LNCAP (cell line): Measurements from ENCODE around the gene ZNF232.

Experiments
- TF ChIP-seq, protein P1 (sequence below): fragments of 450-650 bp; IDR thresholded peaks from 2 replicates; pipeline ENCODE4 v1.5.1; 2017; ENCODE audit warnings: mild to moderate bottlenecking

ZNF232 gene

DNA sequence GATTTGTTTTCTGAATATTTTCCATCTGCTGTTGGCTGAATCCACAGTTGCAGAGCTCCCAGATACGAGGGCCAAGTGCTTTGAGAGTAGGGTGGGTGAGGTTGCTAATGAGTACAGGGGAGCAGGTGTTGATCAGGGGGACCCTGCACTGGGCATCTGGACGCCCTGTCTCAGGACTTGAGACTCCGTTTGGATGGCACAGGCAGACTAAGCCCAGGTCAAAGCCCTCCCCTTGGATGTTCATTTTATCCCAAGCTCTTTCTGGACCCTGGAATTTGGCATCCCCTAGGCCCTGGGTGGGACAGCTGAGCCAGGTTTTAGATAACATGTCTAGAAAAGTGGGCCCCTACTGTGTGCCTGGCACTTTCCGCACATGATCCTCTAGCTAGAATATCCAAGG, 16.2 kb upstream of the ZNF232 start:
- TF ChIP-seq, protein P1, sequence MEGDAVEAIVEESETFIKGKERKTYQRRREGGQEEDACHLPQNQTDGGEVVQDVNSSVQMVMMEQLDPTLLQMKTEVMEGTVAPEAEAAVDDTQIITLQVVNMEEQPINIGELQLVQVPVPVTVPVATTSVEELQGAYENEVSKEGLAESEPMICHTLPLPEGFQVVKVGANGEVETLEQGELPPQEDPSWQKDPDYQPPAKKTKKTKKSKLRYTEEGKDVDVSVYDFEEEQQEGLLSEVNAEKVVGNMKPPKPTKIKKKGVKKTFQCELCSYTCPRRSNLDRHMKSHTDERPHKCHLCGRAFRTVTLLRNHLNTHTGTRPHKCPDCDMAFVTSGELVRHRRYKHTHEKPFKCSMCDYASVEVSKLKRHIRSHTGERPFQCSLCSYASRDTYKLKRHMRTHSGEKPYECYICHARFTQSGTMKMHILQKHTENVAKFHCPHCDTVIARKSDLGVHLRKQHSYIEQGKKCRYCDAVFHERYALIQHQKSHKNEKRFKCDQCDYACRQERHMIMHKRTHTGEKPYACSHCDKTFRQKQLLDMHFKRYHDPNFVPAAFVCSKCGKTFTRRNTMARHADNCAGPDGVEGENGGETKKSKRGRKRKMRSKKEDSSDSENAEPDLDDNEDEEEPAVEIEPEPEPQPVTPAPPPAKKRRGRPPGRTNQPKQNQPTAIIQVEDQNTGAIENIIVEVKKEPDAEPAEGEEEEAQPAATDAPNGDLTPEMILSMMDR, result no peak

- TF ChIP-seq, protein P1, result no peak
These were observed 15.2 kb upstream of the ZNF232 start for GRCh38 chr17:5126719-5127488.

DNA sequence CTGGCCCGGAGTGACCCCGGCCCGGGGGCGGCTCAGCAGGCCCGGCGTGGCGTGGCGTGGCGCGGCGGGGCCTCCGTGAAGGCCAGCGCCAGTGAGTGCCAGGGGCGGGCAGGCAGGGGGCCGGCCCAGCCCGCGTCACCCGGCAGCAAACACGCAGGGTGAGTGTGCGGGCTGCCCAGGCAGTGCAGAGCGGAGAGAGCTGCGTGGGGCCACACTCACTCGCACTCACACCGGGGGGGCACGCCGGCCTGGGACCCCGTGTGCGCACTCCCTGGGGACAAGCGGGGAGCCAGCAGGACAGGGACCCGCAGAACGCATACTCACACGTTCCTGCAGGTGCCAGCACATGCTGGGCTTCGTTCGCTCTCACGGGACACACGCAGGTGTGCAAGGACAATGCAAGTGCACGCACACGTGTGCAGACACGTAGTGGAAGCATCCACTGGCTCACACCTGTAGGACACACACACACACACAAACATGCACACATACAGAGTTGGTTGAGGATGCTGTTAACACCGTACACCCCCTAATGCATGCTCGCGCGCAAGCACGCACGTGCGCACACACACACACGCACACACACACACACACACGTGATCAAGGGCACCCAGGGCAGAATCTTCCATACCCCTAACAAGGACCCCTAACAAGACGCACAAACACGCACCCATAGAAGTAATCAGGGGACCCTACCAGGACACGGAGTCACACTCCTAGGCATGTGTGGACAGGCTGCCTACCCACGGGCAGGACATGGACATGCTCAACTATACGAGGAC, 11.9 kb upstream of the ZNF232 start:
- TF ChIP-seq, protein P1, result no peak

- TF ChIP-seq, protein P1, result no peak
These were observed 11.1 kb upstream of the ZNF232 start for GRCh38 chr17:5122586-5123342.

GRCh38 chr17:5121186-5121841, 9.6 kb upstream of the ZNF232 start:
- TF ChIP-seq, protein P1, result no peak

- TF ChIP-seq, protein P1, result no peak
These were observed 8.4 kb upstream of the ZNF232 start for GRCh38 chr17:5120036-5120435.

GRCh38 chr17:5118219-5118618, 6.5 kb upstream of the ZNF232 start:
- TF ChIP-seq, protein P1, result no peak
